Stimulated activated CD4-positive, alpha-beta T cell treated with anti-CD3 and anti-CD28 coated beads, Interleukin-1b, Interleukin-23, amount 100 ng/mL, for 48 hours (primary cell): ENCODE measurements around the gene ZFHX3.

Experiments used
- DNase-seq: peaks from one replicate; pipeline ENCODE4 v3.0.0-alpha.2; 2020

Gene ZFHX3

GRCh38 chr16:72840631-72841381 is 207.1 kb downstream of the ZFHX3 start:
- DNase-seq, result no peak

GRCh38 chr16:72838951-72839350 is 209.0 kb downstream of the ZFHX3 start:
- no peak for DNase-seq

- DNase-seq, result no peak
These were observed 209.4 kb downstream of the ZFHX3 start for GRCh38 chr16:72838586-72838910.

- no peak for DNase-seq
These were observed 209.9 kb downstream of the ZFHX3 start for GRCh38 chr16:72837846-72838585.

- DNase-seq, result no peak
These were observed 210.9 kb downstream of the ZFHX3 start for GRCh38 chr16:72836985-72837384.

- DNase-seq, result no peak
These were observed 211.7 kb downstream of the ZFHX3 start for GRCh38 chr16:72836181-72836580.

GRCh38 chr16:72835086-72835485 is 212.8 kb downstream of the ZFHX3 start:
- DNase-seq, result no peak

GRCh38 chr16:72834499-72834898 is 213.4 kb downstream of the ZFHX3 start:
- DNase-seq, result no peak

GRCh38 chr16:72833969-72834368 is 214.0 kb downstream of the ZFHX3 start:
- DNase-seq, result no peak

- DNase-seq, result no peak
These were observed 214.4 kb downstream of the ZFHX3 start for GRCh38 chr16:72833482-72833881.

GRCh38 chr16:72832621-72833248 is 215.2 kb downstream of the ZFHX3 start:
- DNase-seq, result peak; percentile 62

- DNase-seq, result no peak
These were observed 217.8 kb downstream of the ZFHX3 start for GRCh38 chr16:72829846-72830775.

- no peak for DNase-seq
These were observed 220.1 kb downstream of the ZFHX3 start for GRCh38 chr16:72827866-72828265.

GRCh38 chr16:72825912-72826621 is 221.9 kb downstream of the ZFHX3 start:
- no peak for DNase-seq

- DNase-seq, result no peak
These were observed 223.2 kb downstream of the ZFHX3 start for GRCh38 chr16:72824761-72825160.

GRCh38 chr16:72824027-72824426 is 223.9 kb downstream of the ZFHX3 start:
- DNase-seq, result no peak

GRCh38 chr16:72821185-72821950 is 226.6 kb downstream of the ZFHX3 start:
- no peak for DNase-seq

- no peak for DNase-seq
These were observed 228.6 kb downstream of the ZFHX3 start for GRCh38 chr16:72819345-72819744.

GRCh38 chr16:72818236-72818845 is 229.6 kb downstream of the ZFHX3 start:
- no peak for DNase-seq

GRCh38 chr16:72815348-72816318 is 232.3 kb downstream of the ZFHX3 start:
- no peak for DNase-seq
